Breast epithelium (tissue), 3 donors: ENCODE measurements around the gene ZMYND12.

ENCODE experiments used
- POLR2A ChIP-seq: fragments of 450-650 bp; IDR thresholded peaks from one replicate; pipeline ENCODE4 v1.6.1; 2016; ENCODE audit warnings: antibody characterized with exemption, mild to moderate bottlenecking, moderate library complexity
- POLR2AphosphoS5 ChIP-seq, 3 donors: sonication (generic); formaldehyde crosslinking; IDR thresholded peaks; one replicate each; pipeline ENCODE4 v1.6.1; 2017; ENCODE audit warnings: antibody characterized with exemption in 3 of 3
- TF ChIP-seq, protein P1 (sequence below), 3 donors: fragments of 450-650 bp; IDR thresholded peaks; one replicate each; pipeline ENCODE4 v1.5.1; 2016 to 2017; ENCODE audit warnings: antibody characterized with exemption in 3 of 3, mild to moderate bottlenecking in 3 of 3, moderate library complexity in 3 of 3

DNA sequence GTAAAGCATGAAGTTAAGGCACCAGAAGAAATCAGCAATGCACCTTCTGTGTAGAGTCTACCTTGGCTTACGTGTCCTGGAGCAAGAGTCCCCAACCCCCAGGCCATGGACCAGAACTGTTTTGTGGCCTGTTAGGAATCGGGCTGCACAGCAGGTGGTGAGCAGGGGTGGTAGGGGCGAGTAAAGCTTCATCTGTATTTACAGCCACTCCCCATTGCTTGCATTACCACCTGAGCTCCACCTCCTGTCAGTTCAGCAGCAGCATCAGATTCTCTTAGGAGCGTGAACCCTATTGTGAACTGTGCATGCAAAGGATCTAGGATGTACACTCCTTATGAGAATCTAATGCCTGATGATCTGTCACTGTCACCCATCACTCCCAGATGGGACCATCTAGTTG lies 21.5 kb downstream of the ZMYND12 start:
- TF ChIP-seq, protein P1, sequence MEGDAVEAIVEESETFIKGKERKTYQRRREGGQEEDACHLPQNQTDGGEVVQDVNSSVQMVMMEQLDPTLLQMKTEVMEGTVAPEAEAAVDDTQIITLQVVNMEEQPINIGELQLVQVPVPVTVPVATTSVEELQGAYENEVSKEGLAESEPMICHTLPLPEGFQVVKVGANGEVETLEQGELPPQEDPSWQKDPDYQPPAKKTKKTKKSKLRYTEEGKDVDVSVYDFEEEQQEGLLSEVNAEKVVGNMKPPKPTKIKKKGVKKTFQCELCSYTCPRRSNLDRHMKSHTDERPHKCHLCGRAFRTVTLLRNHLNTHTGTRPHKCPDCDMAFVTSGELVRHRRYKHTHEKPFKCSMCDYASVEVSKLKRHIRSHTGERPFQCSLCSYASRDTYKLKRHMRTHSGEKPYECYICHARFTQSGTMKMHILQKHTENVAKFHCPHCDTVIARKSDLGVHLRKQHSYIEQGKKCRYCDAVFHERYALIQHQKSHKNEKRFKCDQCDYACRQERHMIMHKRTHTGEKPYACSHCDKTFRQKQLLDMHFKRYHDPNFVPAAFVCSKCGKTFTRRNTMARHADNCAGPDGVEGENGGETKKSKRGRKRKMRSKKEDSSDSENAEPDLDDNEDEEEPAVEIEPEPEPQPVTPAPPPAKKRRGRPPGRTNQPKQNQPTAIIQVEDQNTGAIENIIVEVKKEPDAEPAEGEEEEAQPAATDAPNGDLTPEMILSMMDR (IDR thresholded peaks at IDR 0.05) = no peak
- TF ChIP-seq POLR2AphosphoS5 (IDR thresholded peaks at IDR 0.05) = no peak
- no peak for TF ChIP-seq POLR2A
